Right cardiac atrium (tissue), 5 donors: Measurements from ENCODE around the gene RNASEH2A. TPM values are rescaled to one million over a fixed set of nuclear protein-coding genes. Genes with fewer than 3 reads are reported as not detected.
A peak's percentile ranks its signal among the peaks of the same experiment; 100 is the strongest.
"Not testable (repeated sequence)": the region's sequence is repeated elsewhere in the genome, so short reads cannot be mapped to it uniquely, and the experiment has no call there.

Experiments used
- ATAC-seq, 2 donors: fragments of 200-7000 bp; cut with Tn5 transposase; one replicate each; pipeline versions ENCODE4 v1.8.0 to v1.9.1; 2020; ENCODE audit warnings: moderate library complexity in 2 of 2, mild to moderate bottlenecking in 1 of 2
- DNase-seq, 3 donors: peaks; one replicate each; pipeline ENCODE4 v3.0.0-alpha.2; 2020
- H3K27ac ChIP-seq: one replicate; pipeline ENCODE4 v1.5.1; 2013; ENCODE audit warnings: mild to moderate bottlenecking, low read length, control low read depth, moderate library complexity
- H3K27me3 ChIP-seq: one replicate; pipeline ENCODE4 v1.6.1; 2013; ENCODE audit not compliant: control insufficient read depth, insufficient read depth
- H3K4me1 ChIP-seq: one replicate; pipeline ENCODE4 v1.6.1; 2013; ENCODE audit warnings: low read length; ENCODE audit not compliant: control insufficient read depth, insufficient read depth
- H3K4me3 ChIP-seq: one replicate; pipeline ENCODE4 v1.5.1; 2013; ENCODE audit warnings: low read length, control low read depth
- H3K9me3 ChIP-seq: one replicate; pipeline ENCODE4 v1.6.1; 2013; ENCODE audit warnings: low read length; ENCODE audit not compliant: control insufficient read depth
- WGBS: extraction: QIAGEN DNeasy Blood & Tissue Kit; methylation state at CpG from one replicate; pipeline ENCODE4 v1.1.7; 2013; 5-methylcytosine and 5-hydroxymethylcytosine counted together
- intact Hi-C, 4 donors: fragments of 100-400 bp; cut with DNase I; formaldehyde crosslinking; loops; one replicate each; pipeline versions ENCODE4 v1.11.0 to v1.14.0; 2022 to 2023
- polyA plus RNA-seq: library from polyadenylated mRNA; stranded (reverse); fragments of 200-250 nt; gene quantifications from one replicate; pipeline ENCODE4 v1.2.3, GENCODE V29; 2013
- total RNA-seq, 4 donors: library from RNA; stranded (reverse); fragmentation: NEBNext Ultra II Directional; extraction: Animal tissue kit (Norgen Biotek cat#: 25700); gene quantifications; one replicate each; pipeline ENCODE4 v1.2.1, GENCODE V29; 2021
- donor health status: healthy with polysubstance abuse.
- donor health status: DM: no; HTN: yes; CAD: no.
- donor health status: DM: no; HTN: no; CAD: no.
- donor health status: DM: no; HTN: yes; CAD: no; lungs with severe emphysema.
- donor health status: DM: yes; HTN: yes; CAD: no.

The RNASEH2A gene
- total and polyA plus RNA-seq, 5 donors: 2.6 to 4.6 (median 3.5) TPM

GRCh38 chr19:12804051-12804450 lies 2.3 kb upstream of the RNASEH2A start:
- no peaks in the 10 kb centered on the region for H3K27me3 ChIP-seq
- H3K4me3 ChIP-seq: no peak overlapping the region
- DNase-seq (no peak), ATAC-seq (no peak)
- no peak overlapping the region for H3K27ac ChIP-seq
- H3K4me1 ChIP-seq: peaks cover 9% of the 10 kb centered on the region
- WGBS: 94% methylated on average over 26 of the region's 26 CpGs
- no peaks in the 10 kb centered on the region for H3K9me3 ChIP-seq
- intact Hi-C loops: loop anchor here in 3 of 4 donors (5.0 kb wide), 1 partner anchor 37 kb away; no protein-coding TSS in a partner anchor

- 89% methylated on average over 7 of the region's 7 CpGs for WGBS
Measured at GRCh38 chr19:12815088-12815487, 8.7 kb downstream of the RNASEH2A start.

GRCh38 chr19:12817188-12817587 lies 10.8 kb downstream of the RNASEH2A start:
- H3K27me3 ChIP-seq, DNase-seq, intact Hi-C loops, H3K9me3 ChIP-seq, H3K27ac ChIP-seq, H3K4me3 ChIP-seq, ATAC-seq, H3K4me1 ChIP-seq: not testable (repeated sequence)
- 92% methylated on average over 6 of the region's 6 CpGs for WGBS

More at GRCh38 chr19:12815088-12815487, 8.7 kb downstream of the RNASEH2A start:
- Histone ChIP-seq H3K27me3 (no peaks in the 10 kb centered on the region), H3K4me3 (no peak overlapping the region), H3K9me3 (no peaks in the 10 kb centered on the region), H3K27ac (no peak overlapping the region), H3K4me1 (no peaks in the 10 kb centered on the region)
- intact Hi-C loops: no loop called here
- DNase-seq (no peak), ATAC-seq (no peak)

GRCh38 chr19:12817810-12818209 lies 11.4 kb downstream of the RNASEH2A start:
- ATAC-seq, H3K4me3 ChIP-seq, H3K4me1 ChIP-seq, H3K27me3 ChIP-seq, H3K9me3 ChIP-seq, intact Hi-C loops, H3K27ac ChIP-seq: not testable (repeated sequence)
- WGBS: 94% methylated on average over 11 of the region's 11 CpGs
- peak in 1 of 3 donors; percentile 25 for DNase-seq

- intact Hi-C loops: no loop called here
- DNase-seq (no peak), ATAC-seq (no peak)
- 80% methylated on average over 2 of the region's 2 CpGs for WGBS
- H3K27me3 ChIP-seq: no peaks in the 10 kb centered on the region
- no peaks in the 10 kb centered on the region for H3K9me3 ChIP-seq
- no peaks in the 10 kb centered on the region for H3K4me1 ChIP-seq
- no peak overlapping the region for H3K27ac ChIP-seq
- no peak overlapping the region for H3K4me3 ChIP-seq
Measured at GRCh38 chr19:12821761-12822160, 15.4 kb downstream of the RNASEH2A start.

- no peaks in the 10 kb centered on the region for H3K9me3 ChIP-seq
- peak in 1 of 2 donors; percentile 25 for ATAC-seq
- intact Hi-C loops: no loop called here
- H3K27me3 ChIP-seq: no peaks in the 10 kb centered on the region
- no peak overlapping the region for H3K4me3 ChIP-seq
- H3K27ac ChIP-seq: no peak overlapping the region
- WGBS: 4% methylated on average over 46 of the region's 46 CpGs
- H3K4me1 ChIP-seq: no peaks in the 10 kb centered on the region
- no peak for DNase-seq
Measured at GRCh38 chr19:12825254-12826131, 19.1 kb downstream of the RNASEH2A start.

GRCh38 chr19:12828494-12828893 lies 22.1 kb downstream of the RNASEH2A start:
- 5% methylated on average over 23 of the region's 23 CpGs for WGBS
- H3K4me3 ChIP-seq: no peak overlapping the region
- no peaks in the 10 kb centered on the region for H3K9me3 ChIP-seq
- no peak overlapping the region for H3K27ac ChIP-seq
- no peaks in the 10 kb centered on the region for H3K27me3 ChIP-seq
- no peaks in the 10 kb centered on the region for H3K4me1 ChIP-seq
- no peak for ATAC-seq
- DNase-seq: peak in 1 of 3 donors; percentile 61
- intact Hi-C loops: no loop called here

GRCh38 chr19:12833418-12833737 lies 27.0 kb downstream of the RNASEH2A start:
- DNase-seq (no peak), ATAC-seq (no peak)
- WGBS: 0% methylated on average over 5 of the region's 5 CpGs
- no peak overlapping the region for H3K27ac ChIP-seq
- H3K27me3 ChIP-seq: no peaks in the 10 kb centered on the region
- H3K4me1 ChIP-seq: peaks cover 2% of the 10 kb centered on the region
- intact Hi-C loops: no loop called here
- H3K4me3 ChIP-seq: peak overlapping the region; percentile 57
- H3K9me3 ChIP-seq: no peaks in the 10 kb centered on the region

- ATAC-seq (peak; percentile 10 to 34), DNase-seq (peak; percentile 27 to 74 (median 53))
- WGBS: 1% methylated on average over 72 of the region's 87 CpGs
- Histone ChIP-seq H3K4me1 (peaks cover 2% of the 10 kb centered on the region), H3K9me3 (no peaks in the 10 kb centered on the region), H3K27me3 (no peaks in the 10 kb centered on the region), H3K4me3 (peak overlapping the region; percentile 57), H3K27ac (no peak overlapping the region)
- intact Hi-C loops: no loop called here
Measured at GRCh38 chr19:12833738-12834565, 27.6 kb downstream of the RNASEH2A start.

GRCh38 chr19:12834566-12834943 lies 28.2 kb downstream of the RNASEH2A start, which contains the start of gene RTBDN:
Gene RTBDN, minus strand, starts transcription at chr19:12834579. Its CDS starts 4,600 bp downstream, at chr19:12829979.
- peak within 1 kb of the TSS; percentile 57 for H3K4me3 ChIP-seq
- intact Hi-C loops: no loop called here
- no peaks in the 10 kb centered on the region for H3K9me3 ChIP-seq
- 6% methylated on average over 20 of the region's 20 CpGs for WGBS
- no peak for ATAC-seq
- H3K27me3 ChIP-seq: no peaks in the 10 kb centered on the region
- DNase-seq: no peak
- peaks cover 2% of the 10 kb centered on the region for H3K4me1 ChIP-seq
- no peak within 1 kb of the TSS for H3K27ac ChIP-seq
